ENCODE results near the gene VAC14. TPM values are rescaled to one million over a fixed set of nuclear protein-coding genes. Genes with fewer than 3 reads are reported as not detected.

VAC14 gene
- total and polyA plus RNA-seq, 4 experiments from 2014 or later: 30.0 to 41.8 (median 39.2) TPM

DNA sequence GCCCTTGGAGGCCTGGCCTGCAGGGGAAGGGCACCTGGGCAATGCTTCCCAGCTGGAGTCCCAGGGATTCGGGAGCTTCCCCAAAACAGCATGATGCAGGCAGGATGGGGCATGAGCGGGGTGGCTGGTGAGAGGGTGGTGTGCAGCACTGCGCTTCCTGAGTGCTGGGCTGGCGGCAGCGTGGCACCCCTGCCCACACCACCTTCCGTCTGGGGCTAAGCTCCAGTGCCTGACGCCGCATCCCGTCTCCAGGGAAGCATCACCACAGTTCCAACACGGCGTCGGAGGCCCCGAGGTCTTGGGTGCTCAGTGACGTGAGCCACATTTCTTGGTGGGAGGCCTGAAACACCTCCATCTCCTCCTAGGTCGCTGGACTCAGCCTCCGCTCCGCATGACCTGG is 101.3 kb downstream of the VAC14 start:
- Mint-ChIP-seq H3K4me1 (peaks cover 0 to 5% (median 4%) of the 10 kb centered on the region in 4 donors), H3K4me3 (no peak overlapping the region), H3K27me3 (no peaks in the 10 kb centered on the region), H3K36me3 (peaks cover 6 to 26% of the 10 kb centered on the region in 2 donors), H3K27ac (no peak overlapping the region), H3K9me3 (no peaks in the 10 kb centered on the region)
- no peak for DNase-seq
- POLR2A ChIA-PET (ENCODE audit: partially characterized antibody): no interaction called here
- CTCF ChIA-PET (ENCODE audit: partially characterized antibody): no interaction called here
- intact Hi-C loops (cut with micrococcal nuclease): no loop called here
- Histone ChIP-seq H3K4me3 (ENCODE audit: low read length in 2 of 2) (no peak overlapping the region), H3K9me3 (ENCODE audit: control insufficient read depth in 1 of 2, low read length in 2 of 2) (no peaks in the 10 kb centered on the region), H3K27me3 (ENCODE audit: insufficient read depth, low read length) (no peaks in the 10 kb centered on the region), H3K27ac (ENCODE audit: low read depth, low read length) (no peak overlapping the region), H3K4me1 (ENCODE audit: insufficient read depth, low read length) (no peaks in the 10 kb centered on the region), H3K36me3 (ENCODE audit: insufficient read depth, low read length) (no peaks in the 10 kb centered on the region)

DNA sequence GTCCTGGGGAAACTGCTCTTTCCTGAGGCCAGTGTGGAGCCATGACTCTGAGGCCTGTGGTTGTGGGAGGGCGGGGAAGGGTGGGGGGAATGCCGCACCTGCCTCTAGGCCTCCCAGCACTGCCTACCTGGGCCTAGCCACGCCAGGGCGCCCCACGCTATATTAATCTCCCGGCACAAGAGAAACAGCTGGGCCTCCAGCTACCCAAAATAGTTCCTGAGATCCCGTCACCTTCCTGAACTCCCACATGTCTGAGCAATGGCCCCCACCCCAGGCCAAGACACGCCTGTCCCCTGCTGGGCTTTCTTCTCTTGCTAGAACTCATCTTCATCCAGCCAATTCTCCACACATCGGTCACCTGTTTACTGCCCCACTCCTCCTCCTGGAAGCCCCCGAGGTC is 102.1 kb downstream of the VAC14 start:
- Mint-ChIP-seq H3K27me3 (no peaks in the 10 kb centered on the region), H3K4me1 (peaks cover 0 to 5% (median 2%) of the 10 kb centered on the region in 4 donors), H3K27ac (peak overlapping the region in 2 of 7 donors; percentile 38 to 60), H3K36me3 (peaks cover 6 to 26% of the 10 kb centered on the region in 2 donors), H3K4me3 (no peak overlapping the region), H3K9me3 (no peaks in the 10 kb centered on the region)
- Histone ChIP-seq H3K27me3 (ENCODE audit: insufficient read depth, low read length) (no peaks in the 10 kb centered on the region), H3K36me3 (ENCODE audit: insufficient read depth, low read length) (no peaks in the 10 kb centered on the region), H3K4me3 (ENCODE audit: low read length in 2 of 2) (no peak overlapping the region), H3K9me3 (ENCODE audit: control insufficient read depth in 1 of 2, low read length in 2 of 2) (no peaks in the 10 kb centered on the region), H3K27ac (ENCODE audit: low read depth, low read length) (no peak overlapping the region), H3K4me1 (ENCODE audit: insufficient read depth, low read length) (no peaks in the 10 kb centered on the region)
- POLR2A ChIA-PET (ENCODE audit: partially characterized antibody): no interaction called here
- CTCF ChIA-PET (ENCODE audit: partially characterized antibody): no interaction called here
- DNase-seq: no peak
- intact Hi-C loops (cut with micrococcal nuclease): no loop called here

DNA sequence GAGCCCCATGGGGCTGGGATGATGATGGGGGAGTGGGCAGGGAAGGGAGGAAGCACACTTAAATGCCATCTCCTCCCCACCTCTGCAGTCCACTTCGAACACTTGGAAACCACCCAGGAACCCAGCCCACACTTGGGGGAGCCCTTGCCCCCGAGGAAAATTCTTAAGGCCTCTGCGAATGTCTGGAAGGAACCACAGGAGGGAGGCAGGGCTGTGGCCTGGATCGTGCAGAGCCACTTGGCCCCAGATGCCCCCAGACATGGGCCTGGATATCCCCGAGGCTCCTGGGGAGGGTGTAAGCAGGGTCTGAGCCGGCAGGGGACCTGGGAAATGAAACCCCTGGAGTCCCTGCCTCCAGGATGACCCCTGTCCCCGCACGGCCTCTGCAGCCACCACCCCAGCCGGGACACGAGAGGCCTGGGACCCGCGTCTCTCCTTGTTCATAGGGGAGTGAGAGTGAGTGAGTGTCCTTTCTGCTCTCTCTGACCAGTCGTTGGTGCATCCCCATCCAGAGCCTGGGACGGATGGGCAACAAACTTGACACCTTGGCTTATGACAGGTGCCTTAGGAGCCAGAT is 103.3 kb downstream of the VAC14 start:
- ChIA-PET POLR2A (ENCODE audit: partially characterized antibody) (no interaction called here), CTCF (ENCODE audit: partially characterized antibody) (no interaction called here)
- Mint-ChIP-seq H3K4me3 (no peak overlapping the region), H3K4me1 (peaks cover 0 to 5% (median 2%) of the 10 kb centered on the region in 4 donors), H3K9me3 (no peaks in the 10 kb centered on the region), H3K27me3 (no peaks in the 10 kb centered on the region), H3K27ac (peak overlapping the region in 1 of 7 donors; percentile 66), H3K36me3 (peaks cover 6 to 28% of the 10 kb centered on the region in 2 donors)
- no peak overlapping the region for H3K27ac ChIP-seq (ENCODE audit: low read depth, low read length)
- no peaks in the 10 kb centered on the region for H3K9me3 ChIP-seq (ENCODE audit: control insufficient read depth in 1 of 2, low read length in 2 of 2)
- H3K4me1 ChIP-seq (ENCODE audit: insufficient read depth, low read length): no peaks in the 10 kb centered on the region
- H3K4me3 ChIP-seq (ENCODE audit: low read length in 2 of 2): no peak overlapping the region
- H3K36me3 ChIP-seq (ENCODE audit: insufficient read depth, low read length): no peaks in the 10 kb centered on the region
- no peak for DNase-seq
- H3K27me3 ChIP-seq (ENCODE audit: insufficient read depth, low read length): no peaks in the 10 kb centered on the region
- intact Hi-C loops (cut with micrococcal nuclease): no loop called here

DNA sequence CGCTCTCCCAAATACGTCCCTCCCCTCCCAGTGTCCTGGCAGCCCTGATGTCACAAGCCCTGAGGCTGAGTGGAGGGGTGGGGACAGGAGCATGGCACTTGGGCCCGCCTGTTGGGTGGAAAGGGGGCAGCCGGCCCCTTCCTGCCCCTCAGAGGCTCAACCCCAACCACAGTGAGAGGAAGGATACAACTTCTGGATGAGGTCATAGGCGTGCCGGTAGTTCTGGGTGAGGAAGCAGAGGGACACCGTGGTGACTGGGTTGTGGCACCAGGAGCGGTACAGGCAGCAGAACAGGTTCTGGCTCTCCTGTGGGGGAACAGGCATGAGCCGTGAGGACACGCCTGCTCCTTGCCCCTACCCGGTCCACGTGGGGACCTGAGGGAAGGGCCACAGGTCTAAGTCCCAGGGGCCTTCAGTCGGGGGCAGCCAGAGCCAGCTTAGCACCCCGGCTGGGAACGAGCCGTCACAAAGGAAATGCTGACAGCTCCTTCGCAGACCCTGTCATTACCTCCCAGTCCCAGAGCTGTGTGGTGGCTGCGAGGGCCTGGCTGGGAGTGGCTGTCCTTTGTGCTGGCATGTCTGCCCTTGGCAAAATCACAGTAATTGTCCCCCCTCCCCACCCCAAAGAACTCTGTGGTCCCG is 103.9 kb downstream of the VAC14 start:
- Mint-ChIP-seq H3K9me3 (no peaks in the 10 kb centered on the region), H3K4me1 (peaks cover 0 to 5% (median 2%) of the 10 kb centered on the region in 4 donors), H3K4me3 (no peak overlapping the region), H3K36me3 (peaks cover 6 to 25% of the 10 kb centered on the region in 2 donors), H3K27me3 (no peaks in the 10 kb centered on the region), H3K27ac (peak overlapping the region in 1 of 7 donors; percentile 41)
- Histone ChIP-seq H3K9me3 (ENCODE audit: control insufficient read depth in 1 of 2, low read length in 2 of 2) (no peaks in the 10 kb centered on the region), H3K27me3 (ENCODE audit: insufficient read depth, low read length) (no peaks in the 10 kb centered on the region), H3K27ac (ENCODE audit: low read depth, low read length) (no peak overlapping the region), H3K36me3 (ENCODE audit: insufficient read depth, low read length) (no peaks in the 10 kb centered on the region), H3K4me3 (ENCODE audit: low read length in 2 of 2) (no peak overlapping the region), H3K4me1 (ENCODE audit: insufficient read depth, low read length) (no peaks in the 10 kb centered on the region)
- CTCF ChIA-PET (ENCODE audit: partially characterized antibody): no interaction called here
- POLR2A ChIA-PET (ENCODE audit: partially characterized antibody): no interaction called here
- no peak for DNase-seq
- intact Hi-C loops (cut with micrococcal nuclease): no loop called here

DNA sequence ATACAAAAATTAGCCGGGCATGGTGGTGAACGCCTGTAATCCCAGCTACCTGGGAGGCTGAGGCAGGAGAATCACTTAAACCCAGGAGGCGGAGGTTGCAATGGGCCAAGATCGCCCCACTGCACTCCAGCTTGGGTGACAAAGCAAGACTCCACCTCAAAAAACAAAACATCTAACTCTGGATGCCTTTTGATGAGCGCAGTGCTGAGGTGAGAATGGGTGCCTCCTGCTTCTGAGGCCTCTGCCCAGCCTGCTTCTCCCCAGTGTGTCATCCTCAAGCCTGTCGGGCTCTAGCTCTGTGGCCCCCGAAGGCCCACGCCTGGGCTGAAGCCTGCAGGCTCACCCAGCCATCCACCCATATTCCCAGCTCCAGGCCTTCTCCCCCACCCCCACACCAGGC is 104.6 kb downstream of the VAC14 start:
- intact Hi-C loops (cut with micrococcal nuclease): no loop called here
- Histone ChIP-seq H3K36me3 (ENCODE audit: insufficient read depth, low read length) (no peaks in the 10 kb centered on the region), H3K27ac (ENCODE audit: low read depth, low read length) (no peak overlapping the region), H3K4me1 (ENCODE audit: insufficient read depth, low read length) (no peaks in the 10 kb centered on the region), H3K9me3 (ENCODE audit: control insufficient read depth in 1 of 2, low read length in 2 of 2) (no peaks in the 10 kb centered on the region), H3K4me3 (ENCODE audit: low read length in 2 of 2) (no peak overlapping the region), H3K27me3 (ENCODE audit: insufficient read depth, low read length) (no peaks in the 10 kb centered on the region)
- Mint-ChIP-seq H3K27me3 (no peaks in the 10 kb centered on the region), H3K4me3 (no peak overlapping the region), H3K4me1 (peaks cover 0 to 5% (median 2%) of the 10 kb centered on the region in 4 donors), H3K36me3 (peaks cover 6 to 21% of the 10 kb centered on the region in 2 donors), H3K27ac (no peak overlapping the region), H3K9me3 (no peaks in the 10 kb centered on the region)
- CTCF ChIA-PET (ENCODE audit: partially characterized antibody): no interaction called here
- DNase-seq: no peak
- POLR2A ChIA-PET (ENCODE audit: partially characterized antibody): no interaction called here

DNA sequence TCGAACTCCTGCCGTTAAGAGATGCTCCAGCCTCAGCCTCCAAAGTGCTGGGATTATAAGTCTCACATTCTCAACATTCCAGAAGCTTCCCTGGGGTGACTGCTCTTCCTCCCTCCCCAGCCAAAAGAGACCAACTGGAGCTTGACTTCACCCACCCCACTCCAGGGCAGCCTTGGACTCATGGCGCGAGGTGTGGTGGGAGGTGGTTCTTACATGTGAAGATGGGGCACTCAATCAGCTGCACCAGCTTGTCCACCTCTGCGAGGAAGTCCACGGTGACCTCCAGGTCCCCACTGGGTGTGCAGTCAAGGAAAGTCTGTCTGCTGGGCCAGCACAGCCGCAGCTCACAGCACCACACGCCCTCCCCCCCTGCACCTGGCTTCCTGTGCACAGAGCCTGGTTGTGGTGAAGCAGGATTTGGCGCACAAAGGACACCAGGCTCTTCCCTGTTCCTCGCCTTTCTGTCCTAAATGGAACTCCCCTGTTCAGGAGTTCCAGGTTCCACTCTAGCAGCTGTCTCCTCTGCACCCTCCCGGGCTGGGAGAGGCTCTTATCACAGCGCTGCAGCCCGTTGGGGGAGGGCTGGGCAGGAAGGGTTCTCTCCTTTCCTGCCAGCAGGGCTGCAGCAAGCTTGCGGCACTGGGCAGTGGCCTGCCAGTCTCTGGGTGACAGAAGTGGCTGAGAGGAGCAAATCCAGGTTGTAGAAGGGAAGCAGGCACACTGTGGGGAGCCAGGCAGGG is 105.5 kb downstream of the VAC14 start:
- no peaks in the 10 kb centered on the region for H3K36me3 ChIP-seq (ENCODE audit: insufficient read depth, low read length)
- H3K4me1 Mint-ChIP-seq: peaks cover 0 to 5% (median 2%) of the 10 kb centered on the region in 4 donors

DNA sequence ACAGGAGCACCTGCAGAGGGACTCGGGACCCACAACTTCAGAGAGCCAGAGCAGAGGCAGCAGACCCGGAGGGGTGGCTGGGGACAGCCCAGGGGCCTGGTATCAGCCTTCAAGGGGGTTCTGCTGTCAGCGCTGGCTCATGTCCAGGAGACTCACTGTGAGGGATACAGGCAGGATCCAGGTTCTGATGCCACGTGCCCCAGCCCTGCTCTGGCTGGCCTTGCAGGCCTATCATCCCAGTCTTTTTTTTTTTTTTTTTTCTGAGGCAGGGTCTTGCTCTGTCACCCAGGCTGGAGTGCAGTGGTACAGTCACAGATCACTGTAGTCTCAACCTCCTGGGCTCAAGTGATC is 106.1 kb downstream of the VAC14 start:
- Mint-ChIP-seq H3K27me3 (no peaks in the 10 kb centered on the region), H3K36me3 (peaks cover 6 to 18% of the 10 kb centered on the region in 2 donors), H3K9me3 (no peaks in the 10 kb centered on the region), H3K27ac (no peak overlapping the region), H3K4me3 (no peak overlapping the region), H3K4me1 (peaks cover 0 to 5% (median 2%) of the 10 kb centered on the region in 4 donors)
- CTCF ChIA-PET (ENCODE audit: partially characterized antibody): no interaction called here
- Histone ChIP-seq H3K4me3 (ENCODE audit: low read length in 2 of 2) (no peak overlapping the region), H3K27me3 (ENCODE audit: insufficient read depth, low read length) (no peaks in the 10 kb centered on the region), H3K36me3 (ENCODE audit: insufficient read depth, low read length) (no peaks in the 10 kb centered on the region), H3K9me3 (ENCODE audit: control insufficient read depth in 1 of 2, low read length in 2 of 2) (no peaks in the 10 kb centered on the region), H3K4me1 (ENCODE audit: insufficient read depth, low read length) (no peaks in the 10 kb centered on the region), H3K27ac (ENCODE audit: low read depth, low read length) (no peak overlapping the region)
- intact Hi-C loops (cut with micrococcal nuclease): no loop called here
- no peak for DNase-seq
- POLR2A ChIA-PET (ENCODE audit: partially characterized antibody): no interaction called here

More for the DNA sequence above, 105.5 kb downstream of the VAC14 start:
- Histone ChIP-seq H3K27ac (ENCODE audit: low read depth, low read length) (no peak overlapping the region), H3K27me3 (ENCODE audit: insufficient read depth, low read length) (no peaks in the 10 kb centered on the region), H3K9me3 (ENCODE audit: control insufficient read depth in 1 of 2, low read length in 2 of 2) (no peaks in the 10 kb centered on the region), H3K4me1 (ENCODE audit: insufficient read depth, low read length) (no peaks in the 10 kb centered on the region), H3K4me3 (ENCODE audit: low read length in 2 of 2) (no peak overlapping the region)
- intact Hi-C loops (cut with micrococcal nuclease): no loop called here
- Mint-ChIP-seq H3K4me3 (peak overlapping the region in 2 of 8 donors; percentile 17 to 25), H3K9me3 (no peaks in the 10 kb centered on the region), H3K27ac (peak overlapping the region in 2 of 7 donors; percentile 76 to 81), H3K36me3 (peaks cover 6 to 19% of the 10 kb centered on the region in 2 donors), H3K27me3 (no peaks in the 10 kb centered on the region)
- POLR2A ChIA-PET (ENCODE audit: partially characterized antibody): no interaction called here
- CTCF ChIA-PET (ENCODE audit: partially characterized antibody): no interaction called here
- no peak for DNase-seq
